K562 (cell line): ENCODE data around the gene SLX9. TPM values are rescaled to one million over a fixed set of nuclear protein-coding genes. Genes with fewer than 3 reads are reported as not detected.

Source experiments
- CREM ChIP-seq: IDR thresholded peaks from 2 replicates; pipeline ENCODE4 v1.6.1; 2014; ENCODE audit warnings: antibody characterized with exemption, low read depth
- ELF2 ChIP-seq: fragments of 250-450 bp; sonication (Bioruptor Pico); IDR thresholded peaks from 2 replicates; pipeline ENCODE4 v1.5.0; 2021; ENCODE audit warnings: mild to moderate bottlenecking
- FOXA3 ChIP-seq, 2 experiments: fragments of 450-650 bp in 1 of 2; sonication (generic) in 1 of 2; formaldehyde crosslinking; IDR thresholded peaks in 1 of 2; conservative IDR thresholded peaks in 1 of 2; 2 replicates each; pipeline versions ENCODE4 v1.4.0 to v1.8.0; 2020 to 2022; ENCODE audit warnings: mild to moderate bottlenecking in 2 of 2, missing genetic modification reagents in 1 of 2
- HIVEP1 ChIP-seq: fragments of 250-450 bp; sonication (Bioruptor Pico); IDR thresholded peaks from 2 replicates; pipeline ENCODE4 v1.4.0; 2020; ENCODE audit warnings: mild to moderate bottlenecking
- JUNB ChIP-seq: fragments of 450-650 bp; formaldehyde crosslinking; conservative IDR thresholded peaks from 2 replicates; pipeline ENCODE4 v1.4.0; 2020; ENCODE audit warnings: mild to moderate bottlenecking
- MGA ChIP-seq: fragments of 450-650 bp; IDR thresholded peaks from 2 replicates; pipeline ENCODE4 v1.6.1; 2016; ENCODE audit warnings: mild to moderate bottlenecking, moderate library complexity
- MNT ChIP-seq, 2 experiments: fragments of 450-650 bp; conservative IDR thresholded peaks; 2 replicates each; pipeline ENCODE4 v1.6.1; 2017; ENCODE audit warnings: mild to moderate bottlenecking in 2 of 2, moderate library complexity in 2 of 2
- TRIM24 ChIP-seq, 2 experiments: fragments of 450-650 bp; IDR thresholded peaks; 2 replicates each; pipeline ENCODE4 v1.6.1; 2016
- U2AF1 ChIP-seq: fragments of 200-400 bp; formaldehyde crosslinking; optimal IDR thresholded peaks from 2 replicates; pipeline ENCODE3; 2017; ENCODE audit warnings: mild to moderate bottlenecking, low read depth, low read length, moderate library complexity
- VEZF1 ChIP-seq: fragments of 200-800 bp; sonication (Bioruptor generic); IDR thresholded peaks from 2 replicates; pipeline ENCODE4 v1.6.1; 2017; ENCODE audit warnings: missing genetic modification characterization, missing compliant biosample characterization
- ZFPM2 ChIP-seq: fragments of 250-450 bp; sonication (Bioruptor Pico); IDR thresholded peaks from 2 replicates; pipeline ENCODE4 v1.5.1; 2022; ENCODE audit warnings: mild to moderate bottlenecking
- polyA plus RNA-seq, 8 experiments: library from polyadenylated mRNA; depleted of rRNA in 4 of 8; stranded (reverse) in 5 of 8; unstranded in 3 of 8; fragments of >200 nt; fragmentation: Nextera tagmentation in 2 of 8; fragmentation: Illumina TruSeq in 1 of 8; extraction: Ambion mirVana in 2 of 8; extraction: Trizol in 1 of 8; gene quantifications; 2 replicates each; pipeline versions ENCODE4 v1.2.1 to v1.2.3, GENCODE V29; 2011 to 2014; ENCODE audit warnings: inconsistent platforms in 1 of 8, missing spikeins in 1 of 8
- total RNA-seq, 7 experiments: library from RNA; depleted of rRNA in 6 of 7; stranded (reverse); fragments of >200 nt in 6 of 7; fragmentation: Illumina TruSeq in 2 of 7; extraction: Trizol in 2 of 7; gene quantifications; 2 replicates each; pipeline versions ENCODE4 v1.2.1 to v1.2.3, GENCODE V29; 2011 to 2021; ENCODE audit warnings: low replicate concordance in 1 of 7

The SLX9 gene
- total and polyA plus RNA-seq, 9 of the 15 experiments (the other 6 are each of a cell fraction or from before 2014, with no cell fraction given), result 1.2 to 75.5 (median 16.5) TPM

GRCh38 chr21:44897326-44898010 lies 42.4 kb upstream of the SLX9 start (continued):
- peak; percentile 69 for TF ChIP-seq MGA
- TF ChIP-seq FOXA3 (CRISPR knock-in tag; conservative IDR thresholded peaks at IDR 0.05 in 1 of 2, IDR thresholded peaks at IDR 0.05 in 1 of 2), result peak in 1 of 2 experiments; percentile 14; a peak in 1 of 4 replicates
- no peak for TF ChIP-seq ZFPM2 (CRISPR knock-in tag)
- no peak for TF ChIP-seq VEZF1 (CRISPR knock-in tag)
- no peak for TF ChIP-seq ELF2
- peak in 1 of 2 experiments; percentile 81 for TF ChIP-seq MNT (conservative IDR thresholded peaks at IDR 0.05)
- no peak for TF ChIP-seq HIVEP1 (CRISPR knock-in tag)
- TF ChIP-seq JUNB (CRISPR knock-in tag), result no peak
- no peak for TF ChIP-seq CREM
- no peak for TF ChIP-seq U2AF1
- no peak for TF ChIP-seq TRIM24 (IDR thresholded peaks at IDR 0.05)
